ENCODE data around the gene KIAA1671.

DNA sequence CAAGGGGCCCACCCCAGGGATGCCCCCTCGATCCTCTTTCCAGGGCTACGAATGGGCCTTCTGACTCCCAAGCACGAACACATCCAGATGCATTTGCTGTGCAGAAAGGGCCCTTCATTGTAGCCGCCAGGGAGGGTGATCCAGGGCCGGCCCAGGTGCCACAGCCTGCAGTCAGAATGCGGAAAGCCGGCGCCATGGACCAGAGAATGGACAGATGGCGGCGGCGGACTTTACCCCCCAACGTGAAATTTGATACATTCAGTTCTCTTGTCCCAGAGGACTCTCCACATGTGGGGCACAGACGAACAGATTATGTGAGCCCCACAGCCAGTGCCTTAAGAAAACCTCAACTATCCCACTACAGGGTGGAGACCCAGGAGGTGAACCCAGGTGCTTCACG lies 87.2 kb downstream of the KIAA1671 start:
- no peak for TF ChIP-seq SPI1 (IDR thresholded peaks at IDR 0.05; ENCODE audit: low read depth, low read length)
- no peak for TF ChIP-seq POLR2AphosphoS5 (IDR thresholded peaks at IDR 0.05; ENCODE audit: low read depth, low read length)
- no peak for TF ChIP-seq TAF1 (IDR thresholded peaks at IDR 0.05; ENCODE audit: low read depth, low read length)

Measured in GM12891 (cell line).